A549 (cell line): ENCODE results near the gene MYO1D.

ENCODE experiments used
- MYC ChIP-seq: IDR thresholded peaks from 2 replicates; pipeline ENCODE4 v1.6.1; 2012; ENCODE audit warnings: mild to moderate bottlenecking, inconsistent platforms, low read length, improper control_type of control experiment, borderline replicate concordance
- RAD21 ChIP-seq, 2 experiments: fragments of >200 bp in 1 of 2; sonication (Bioruptor Twin) in 1 of 2; formaldehyde crosslinking in 1 of 2; IDR thresholded peaks in 1 of 2; conservative IDR thresholded peaks in 1 of 2; 2 replicates in 1 of 2; 3 replicates in 1 of 2; pipeline ENCODE4 v1.6.1; 2012 to 2018; ENCODE audit warnings: inconsistent platforms in 1 of 2

DNA sequence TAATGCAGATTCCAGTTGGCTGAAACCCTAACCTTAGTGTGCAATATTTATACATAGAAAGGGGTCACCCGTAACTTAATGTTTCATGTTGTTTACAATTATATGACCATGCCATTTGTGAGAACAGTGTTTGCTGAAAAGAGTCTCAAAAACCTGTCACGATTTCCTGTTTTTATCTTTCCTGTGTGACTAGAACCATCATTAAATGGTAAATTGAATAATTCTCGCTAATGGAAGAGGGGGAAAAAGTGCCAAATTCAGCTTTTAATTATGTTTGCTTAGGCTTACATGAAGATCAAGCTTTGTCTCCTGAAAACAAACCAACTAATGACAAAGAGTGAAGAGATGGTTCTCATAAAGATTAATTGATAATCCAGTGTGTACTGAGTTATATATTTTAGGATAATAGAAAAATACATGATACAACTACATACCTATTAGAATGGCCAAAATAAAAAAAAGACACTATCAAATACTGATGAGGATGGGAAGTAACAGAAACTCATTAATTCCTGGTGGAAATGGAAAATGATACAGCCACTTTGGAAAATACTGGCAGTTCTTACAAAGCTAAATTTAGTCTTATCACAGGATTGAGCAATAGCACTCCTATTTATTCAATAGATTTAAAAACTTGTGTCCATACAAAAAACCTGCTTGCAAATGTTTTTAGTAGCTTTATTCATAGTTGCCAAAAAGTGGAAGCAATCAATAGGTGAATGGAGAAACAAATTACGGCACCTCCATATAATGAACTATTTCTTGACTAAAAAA lies 248.5 kb downstream of the MYO1D start:
- TF ChIP-seq MYC (no peak), RAD21 (conservative IDR thresholded peaks at IDR 0.05 in 1 of 2, IDR thresholded peaks at IDR 0.05 in 1 of 2) (no peak)
